COLO668 (cell line): ENCODE results near the gene CATSPERB.
"Not testable (repeated sequence)": the region's sequence is repeated elsewhere in the genome, so short reads cannot be mapped to it uniquely, and the experiment has no call there.

Source experiments
- DNase-seq: peaks from one replicate; lab custom pipeline; 2025; ENCODE audit not compliant: unreplicated experiment; lab: John Stamatoyannopoulos, UW

Gene CATSPERB

DNA sequence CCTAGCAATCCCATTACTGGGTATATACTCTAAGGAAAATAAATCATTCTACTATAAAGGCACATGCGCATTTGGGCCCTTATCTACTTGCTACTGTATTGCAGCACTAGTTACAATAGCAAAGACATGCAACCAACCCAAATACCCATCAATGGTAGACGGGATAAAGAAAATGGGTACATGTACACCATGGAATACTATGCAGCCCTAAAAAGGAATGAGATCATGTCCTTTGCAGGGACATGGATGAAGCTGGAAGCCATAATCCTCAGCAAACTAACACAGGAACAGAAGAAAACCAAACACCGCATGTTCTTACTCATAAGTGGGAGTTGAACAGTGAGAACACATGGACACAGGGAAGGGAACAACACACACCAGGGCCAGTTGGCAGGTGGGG lies 54.2 kb downstream of the CATSPERB start:
- not testable (repeated sequence) for DNase-seq

DNA sequence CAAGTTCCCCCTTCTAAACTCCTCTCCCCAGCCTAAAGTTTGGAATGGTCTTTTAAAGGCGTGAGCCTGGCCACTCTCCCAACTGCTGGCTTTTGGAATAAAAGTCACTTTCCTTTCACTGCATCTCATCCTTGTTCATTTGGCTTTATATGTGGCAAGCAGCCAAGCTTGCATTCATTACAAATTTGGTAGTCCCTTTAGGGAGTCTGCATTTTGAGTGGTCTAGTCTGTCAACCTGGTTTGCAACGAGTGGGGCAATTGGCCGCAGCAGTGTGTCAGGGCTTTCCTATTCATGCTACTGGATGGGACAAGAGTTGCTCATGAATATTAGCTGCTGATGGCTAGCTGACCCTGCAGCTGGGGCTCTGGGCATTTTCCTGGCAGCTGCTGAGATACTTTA lies 57.0 kb downstream of the CATSPERB start:
- DNase-seq, result no peak

DNA sequence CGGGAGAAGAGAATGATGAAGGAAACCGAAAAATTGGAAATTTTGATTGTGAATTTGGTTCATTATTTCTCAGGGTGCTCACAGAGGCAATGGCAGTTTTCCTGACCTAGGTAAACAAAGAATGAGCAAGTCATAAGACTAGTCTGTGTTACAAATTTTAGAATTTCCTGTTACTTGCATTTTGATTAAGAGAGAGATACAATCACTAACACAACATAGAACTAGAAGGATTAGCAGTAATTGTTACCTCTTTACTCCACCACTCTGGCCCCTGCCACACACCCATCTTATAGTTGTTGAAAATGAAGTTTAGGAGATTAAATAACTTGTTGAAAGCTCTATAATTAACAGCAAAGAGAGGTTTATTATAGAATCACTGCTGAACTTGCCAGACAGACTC lies 62.0 kb downstream of the CATSPERB start:
- DNase-seq, result no peak

DNA sequence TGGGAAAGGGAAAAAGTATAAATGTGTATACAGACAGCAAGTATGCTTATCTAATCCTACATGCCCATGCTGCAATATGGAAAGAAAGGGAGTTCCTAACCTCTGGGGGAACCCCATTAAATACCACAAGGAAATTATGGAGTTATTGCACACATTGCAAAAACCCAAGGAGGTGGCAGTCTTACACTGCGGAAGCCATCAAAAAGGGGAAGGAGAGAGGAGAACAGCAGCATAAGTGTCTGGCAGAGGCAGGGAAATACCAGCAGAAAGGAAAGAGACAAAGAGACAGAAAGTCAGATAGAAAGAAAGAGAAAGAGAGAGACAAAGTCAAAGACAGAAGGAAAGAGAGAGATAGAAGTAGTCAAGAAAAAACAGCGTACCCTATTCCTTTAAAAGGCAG lies 64.8 kb downstream of the CATSPERB start:
- not testable (repeated sequence) for DNase-seq

DNA sequence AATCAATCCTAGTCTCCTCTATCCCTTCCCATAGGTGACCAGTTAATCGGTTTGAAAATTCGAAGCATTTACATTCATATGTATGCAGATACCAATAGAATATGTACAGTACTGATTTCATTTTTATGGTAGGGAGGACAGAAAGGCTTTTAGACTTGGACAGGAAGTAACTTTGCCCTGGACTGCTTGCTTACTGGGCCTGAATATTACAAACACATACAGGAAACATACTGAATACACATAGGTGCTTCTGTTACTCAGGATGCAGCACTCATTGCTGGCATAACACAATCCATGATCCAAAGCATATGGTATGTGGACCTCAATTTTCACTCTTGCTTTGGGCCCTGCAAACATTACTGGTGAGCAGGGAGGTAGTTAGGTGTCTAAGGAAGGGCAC lies 71.1 kb downstream of the CATSPERB start:
- no peak for DNase-seq

DNA sequence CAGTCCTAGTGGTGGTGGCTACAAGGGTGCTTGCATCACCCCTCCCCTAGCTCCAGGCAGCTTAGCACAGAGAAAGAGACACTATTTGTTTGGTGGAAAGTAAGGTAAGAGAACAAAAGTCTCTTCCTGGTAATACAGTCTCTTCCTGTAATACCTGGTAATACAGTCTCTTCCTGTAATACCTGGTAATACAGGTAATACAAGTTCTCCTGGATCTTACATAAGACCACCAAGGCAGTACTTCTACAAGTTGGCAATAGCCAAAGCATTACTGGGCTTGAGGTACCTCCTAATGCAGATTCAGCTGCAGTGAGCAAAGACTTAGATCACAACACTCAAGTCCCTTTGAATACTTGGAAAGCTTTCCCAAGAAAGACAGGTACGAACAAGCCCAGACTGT lies 77.0 kb downstream of the CATSPERB start:
- no peak for DNase-seq

DNA sequence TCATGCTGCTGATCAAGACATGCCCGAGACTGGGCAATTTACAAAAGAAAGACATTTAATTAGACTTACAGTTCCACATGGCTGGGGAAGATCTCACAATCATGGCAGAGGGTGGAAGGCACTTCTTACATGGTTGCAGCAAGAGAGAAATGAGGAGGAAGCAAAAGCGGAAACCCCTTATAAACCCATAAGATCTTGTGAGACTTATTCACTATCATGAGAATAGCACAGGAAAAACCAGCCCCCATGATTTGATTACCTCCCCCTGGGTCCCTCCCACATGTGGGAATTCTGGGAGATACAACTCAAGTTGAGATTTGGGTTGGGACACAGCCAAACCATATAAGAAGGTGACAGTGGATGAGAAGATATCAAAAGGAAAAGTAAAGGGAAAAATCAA lies 78.4 kb downstream of the CATSPERB start:
- no peak for DNase-seq

DNA sequence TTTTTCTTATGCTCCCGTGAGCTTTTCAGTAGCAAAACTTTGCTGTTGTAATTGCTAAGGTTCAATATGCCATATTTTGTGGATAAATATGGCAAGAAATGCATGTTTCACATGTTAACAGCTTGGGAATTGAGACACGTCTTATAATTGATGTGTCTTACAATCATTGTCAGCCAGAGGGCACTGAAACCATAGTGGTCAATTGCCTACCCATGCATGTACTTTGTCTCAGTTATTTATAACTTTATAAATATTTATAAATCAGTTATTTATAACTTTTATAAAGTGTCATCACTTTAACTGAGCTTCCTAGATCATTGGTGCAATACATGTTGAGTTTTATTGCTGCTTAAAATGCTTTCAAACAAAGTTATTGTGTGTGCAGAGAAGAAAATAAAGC lies 82.0 kb downstream of the CATSPERB start:
- DNase-seq, result peak; percentile 11

DNA sequence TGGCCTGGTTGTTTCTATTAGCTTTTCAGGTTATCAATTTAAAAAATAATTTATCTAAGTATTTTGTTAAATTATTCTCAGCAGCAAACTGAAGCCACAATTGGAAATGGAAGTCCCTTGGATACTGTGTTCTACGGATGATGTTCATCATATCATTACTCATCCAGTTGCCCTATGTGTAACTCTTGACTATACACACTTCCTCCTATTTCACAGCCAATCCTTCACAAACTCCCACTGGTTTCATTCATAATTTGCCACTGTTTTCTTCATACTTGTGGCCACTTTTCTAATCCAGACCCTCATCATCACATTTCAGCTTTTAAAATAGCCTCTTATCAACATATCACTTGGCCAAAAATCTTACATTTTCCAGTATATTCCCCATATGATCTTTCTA lies 84.0 kb downstream of the CATSPERB start:
- no peak for DNase-seq

DNA sequence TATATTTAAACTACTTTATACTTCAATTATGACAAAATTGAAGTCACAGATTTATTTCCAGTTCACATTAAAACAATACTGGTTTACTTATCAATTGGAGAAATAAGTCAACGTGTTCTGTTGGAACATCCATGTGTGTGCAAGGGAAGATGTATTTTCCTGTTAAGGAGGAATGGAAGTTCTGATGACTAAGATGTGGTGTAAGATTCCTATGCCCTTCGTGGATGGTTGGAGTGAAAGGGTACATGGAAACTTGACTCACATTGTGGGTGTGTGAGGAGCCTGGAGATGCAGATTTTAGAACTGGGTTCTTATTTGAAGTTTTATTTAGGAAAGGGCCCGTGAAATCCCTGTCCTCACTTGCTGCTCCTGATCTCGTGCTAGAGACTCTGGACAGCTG lies 95.3 kb downstream of the CATSPERB start:
- DNase-seq, result no peak

DNA sequence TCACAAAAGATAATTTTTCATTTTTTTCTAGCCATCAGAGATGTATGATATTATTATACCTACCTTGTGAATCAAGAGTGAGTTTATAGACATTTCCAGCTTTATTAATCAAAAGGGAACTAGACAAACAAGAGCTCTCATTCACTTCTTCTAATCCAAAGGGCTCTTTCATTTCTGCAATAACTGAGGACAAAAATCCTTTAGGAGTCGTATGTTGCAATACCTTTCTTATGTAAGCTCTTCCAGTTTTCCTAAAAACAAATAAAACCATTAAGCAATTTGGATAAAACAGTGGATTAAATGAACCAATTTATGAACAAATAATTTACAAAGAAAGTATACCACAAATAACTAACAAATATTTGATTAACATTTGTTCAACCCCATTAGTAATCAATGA lies 107.1 kb downstream of the CATSPERB start:
- no peak for DNase-seq

DNA sequence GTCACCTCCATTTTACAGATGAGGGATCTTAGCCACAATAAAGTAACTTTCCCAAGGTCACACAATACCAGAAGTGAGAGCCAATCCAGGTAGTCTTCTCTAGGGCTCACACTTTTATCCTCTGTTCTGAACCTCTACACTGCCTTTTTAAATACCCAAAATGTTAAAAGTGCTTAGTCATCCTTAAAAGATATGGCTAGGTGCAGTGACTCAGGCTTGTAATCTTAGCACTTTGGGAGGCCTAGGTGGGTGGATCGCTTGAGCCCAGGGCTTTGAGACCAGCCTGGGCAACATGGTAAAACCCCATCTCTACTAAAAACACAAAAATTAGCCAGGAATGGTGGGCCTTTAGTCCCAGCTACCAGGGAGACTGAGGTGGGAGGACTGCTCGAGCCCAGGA lies 117.7 kb downstream of the CATSPERB start:
- no peak for DNase-seq

DNA sequence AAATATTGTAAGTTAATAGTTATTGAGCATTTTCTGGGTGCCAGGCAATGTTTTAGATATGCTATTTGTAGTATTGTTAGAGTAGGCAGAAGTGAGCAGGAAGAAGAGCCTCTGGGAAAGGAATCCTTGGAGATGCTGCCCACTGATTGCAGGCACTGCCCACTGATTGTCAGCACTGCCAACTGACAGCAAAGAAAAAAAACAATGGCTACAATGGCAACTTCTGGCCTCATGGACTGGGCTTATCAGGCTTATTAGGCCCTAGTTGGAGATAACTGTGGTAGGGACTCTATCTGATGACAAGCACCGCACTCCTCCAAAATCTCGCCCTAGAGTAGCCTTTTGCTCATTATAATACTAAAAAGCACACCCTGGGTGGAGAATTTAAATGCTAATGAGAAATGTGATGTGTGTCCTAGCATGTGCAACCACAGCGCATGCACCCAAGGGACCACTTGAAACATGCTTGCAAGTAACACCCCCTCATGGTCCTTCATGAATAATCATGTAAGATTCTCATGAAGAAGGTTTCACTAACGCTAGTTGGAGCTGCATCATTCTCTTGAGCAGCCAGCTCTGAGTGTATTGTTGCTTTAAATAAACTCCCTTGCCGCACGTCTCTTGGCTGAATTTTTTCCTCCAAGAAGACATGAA lies 118.3 kb downstream of the CATSPERB start:
- no peak for DNase-seq

DNA sequence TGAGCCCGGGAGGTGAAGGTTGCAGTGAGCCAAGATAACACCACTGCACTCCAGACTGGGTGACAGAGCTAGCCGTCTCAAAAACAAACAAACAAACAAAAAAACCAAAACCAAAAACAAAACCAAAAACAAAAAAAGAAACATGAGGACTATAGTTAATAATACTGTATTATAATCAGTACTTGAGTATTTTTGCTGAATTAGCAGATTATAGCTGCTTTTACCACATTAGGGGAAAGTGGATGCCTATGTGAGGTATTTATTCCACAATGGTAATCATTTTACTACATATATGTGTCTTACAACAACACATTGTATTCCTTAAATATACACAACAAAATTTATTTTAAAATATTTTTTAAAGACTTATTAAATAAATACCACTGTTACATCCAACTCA lies 120.4 kb downstream of the CATSPERB start:
- DNase-seq, result no peak

DNA sequence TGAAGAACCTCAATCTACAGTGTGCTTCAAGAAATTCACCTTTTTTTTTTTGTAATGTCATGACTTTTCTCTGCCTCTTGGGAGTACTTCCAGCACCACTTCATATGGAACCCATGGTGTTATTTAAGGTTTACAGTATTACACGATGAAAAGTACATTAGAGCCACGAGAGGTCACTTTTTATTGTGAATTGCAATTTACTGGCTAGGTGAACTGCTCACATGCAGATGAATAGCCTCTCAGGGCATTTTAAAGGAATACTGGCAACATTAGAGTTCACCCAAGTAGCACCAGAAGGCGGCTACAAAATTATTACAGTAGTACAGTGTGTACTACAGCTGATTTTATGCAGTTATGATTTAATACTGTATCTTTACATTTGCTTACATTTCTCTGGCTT lies 122.7 kb downstream of the CATSPERB start:
- DNase-seq, result no peak

DNA sequence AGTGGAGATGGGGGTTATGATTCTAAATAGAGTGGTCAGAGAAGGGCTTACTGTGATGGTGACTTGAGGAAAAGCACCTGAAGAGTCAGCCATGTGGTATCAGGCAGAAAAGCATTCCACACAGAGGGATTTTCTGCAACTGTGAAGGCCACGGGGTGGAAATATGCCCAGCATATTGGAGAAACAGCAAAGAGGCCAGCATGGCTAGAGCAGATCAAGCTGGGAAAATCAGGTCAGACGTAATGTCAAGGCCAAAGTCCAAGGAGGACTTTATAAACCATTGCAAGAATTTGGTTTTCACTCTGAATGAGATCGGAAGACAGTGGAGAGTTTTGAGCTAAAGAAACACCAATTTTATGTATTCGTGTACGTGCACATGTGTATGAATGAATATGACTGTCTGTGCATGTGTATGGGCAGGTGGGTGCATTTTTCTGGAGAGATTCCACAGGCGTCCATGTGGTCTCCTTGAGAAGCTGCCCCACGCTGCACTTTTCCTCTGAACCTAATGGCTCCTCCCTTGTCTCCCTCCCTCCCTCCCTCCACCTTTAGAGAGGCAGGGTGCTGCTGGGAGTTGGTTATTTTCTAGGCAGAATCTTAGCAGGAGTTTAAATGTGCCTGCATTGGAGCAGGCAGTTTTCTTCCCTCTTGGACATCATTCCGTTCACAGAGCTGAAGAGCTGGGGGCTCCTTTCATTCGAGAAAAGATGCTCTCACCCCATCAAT lies 124.4 kb downstream of the CATSPERB start:
- no peak for DNase-seq

DNA sequence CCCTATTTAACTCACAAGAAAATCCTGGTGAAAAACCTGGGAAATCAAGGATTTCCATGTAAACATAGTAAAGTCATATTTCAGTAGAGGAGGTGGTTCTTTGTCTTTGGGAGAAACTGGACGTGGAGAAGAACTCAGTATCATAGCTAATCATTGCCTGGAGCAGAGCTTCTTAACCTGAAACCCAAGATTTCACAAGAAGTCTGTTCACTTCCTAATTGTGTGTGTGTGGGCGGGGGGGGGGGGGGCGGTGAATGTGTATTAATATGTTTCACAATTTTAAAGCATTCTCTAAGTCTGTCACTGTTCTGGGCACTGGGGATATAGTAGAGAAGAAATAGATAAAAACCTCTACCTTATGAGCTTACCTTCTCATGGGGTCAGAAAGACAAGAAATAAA lies 125.0 kb downstream of the CATSPERB start:
- DNase-seq, result no peak

DNA sequence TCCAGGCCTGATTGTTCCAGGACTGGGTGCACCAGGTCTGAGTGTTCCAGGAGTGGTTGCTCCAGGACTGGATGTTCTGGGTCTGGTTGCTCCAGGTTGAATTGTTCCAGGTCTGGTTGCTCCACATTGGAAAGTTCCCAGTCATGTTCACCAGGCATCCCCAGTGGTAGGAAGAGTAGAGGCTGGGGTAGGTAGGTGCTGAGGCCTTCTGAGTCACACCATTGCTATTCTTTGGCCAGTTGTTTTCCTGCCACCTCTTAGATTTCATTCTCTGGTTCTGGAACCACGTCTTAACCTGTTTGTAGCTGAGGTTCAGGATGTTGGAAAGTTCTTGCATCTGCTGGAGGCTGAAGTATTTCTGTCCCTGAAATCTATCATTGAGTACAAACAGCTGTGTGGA lies 127.3 kb downstream of the CATSPERB start:
- DNase-seq, result not testable (repeated sequence)

DNA sequence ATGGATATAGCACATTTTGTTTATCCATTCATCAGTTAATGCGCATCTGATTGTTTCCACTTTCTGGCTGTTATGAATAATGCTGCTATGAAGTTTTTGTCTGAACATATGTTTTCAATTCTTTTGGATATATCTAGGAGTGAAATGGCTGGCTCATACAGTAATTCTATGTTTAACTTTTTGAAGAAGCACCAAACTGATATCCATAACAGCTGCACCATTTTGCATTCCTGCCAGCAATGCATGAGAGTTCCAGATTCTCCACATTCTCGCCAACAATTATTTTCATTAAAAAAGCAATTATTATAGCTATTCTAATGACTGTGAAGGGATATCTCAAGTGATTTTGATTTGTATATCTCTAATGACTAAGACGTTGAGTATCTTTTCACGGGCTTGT lies 131.9 kb downstream of the CATSPERB start:
- DNase-seq, result no peak

DNA sequence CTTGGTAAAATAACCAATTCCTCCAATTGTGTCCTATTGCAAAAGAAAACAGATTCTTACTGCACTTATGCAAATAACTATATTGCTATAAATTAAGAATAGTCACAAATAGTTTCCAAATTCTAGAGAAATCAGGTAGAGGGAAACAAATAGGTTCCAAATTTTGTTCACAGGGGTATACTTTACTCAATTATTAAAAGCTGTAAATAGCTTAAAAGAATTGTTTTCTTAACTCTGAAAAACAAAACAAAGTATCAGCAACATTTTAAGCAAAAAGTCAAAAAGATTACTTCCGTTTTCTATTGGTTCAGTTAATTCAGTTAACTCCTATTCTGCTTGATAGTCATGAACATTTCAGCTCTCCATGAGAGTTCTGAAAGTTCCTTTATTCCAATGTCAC lies 136.2 kb downstream of the CATSPERB start:
- DNase-seq, result no peak

DNA sequence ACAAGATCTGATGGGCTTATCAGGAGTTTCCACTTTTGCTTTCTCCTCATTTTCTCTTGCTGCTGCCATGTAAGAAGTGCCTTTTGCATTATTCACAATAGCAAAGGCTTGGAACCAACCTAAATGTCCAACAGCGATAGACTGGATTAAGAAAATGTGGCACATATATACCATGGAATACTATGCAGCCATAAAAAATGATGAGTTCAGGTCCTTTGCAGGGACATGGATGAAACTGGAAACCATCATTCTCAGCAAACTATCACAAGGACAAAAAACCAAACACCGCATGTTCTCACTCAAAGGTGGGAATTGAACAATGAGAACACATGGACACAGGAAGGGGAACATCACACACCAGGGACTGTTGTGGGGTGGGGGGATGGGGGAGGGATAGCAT lies 137.9 kb downstream of the CATSPERB start:
- DNase-seq, result not testable (repeated sequence)

DNA sequence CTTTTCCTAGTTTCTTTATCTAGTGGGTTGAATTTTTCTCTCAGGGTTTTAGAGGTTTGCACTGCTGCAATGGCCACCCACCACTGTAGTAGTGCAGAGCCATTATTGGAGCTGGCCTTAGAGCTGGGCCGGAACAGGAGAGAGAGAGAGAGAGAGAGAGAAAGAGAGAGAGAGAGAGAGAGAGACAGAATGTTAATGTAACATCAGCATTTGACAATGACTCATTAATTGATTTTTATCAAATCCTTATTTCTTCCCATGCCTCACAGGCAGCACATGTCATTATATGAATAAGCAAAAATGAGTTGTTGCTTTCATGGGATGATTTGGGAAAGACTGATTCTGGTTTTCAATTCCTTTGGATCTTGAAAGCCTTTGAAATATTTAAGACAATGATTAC lies 145.5 kb downstream of the CATSPERB start:
- no peak for DNase-seq

DNA sequence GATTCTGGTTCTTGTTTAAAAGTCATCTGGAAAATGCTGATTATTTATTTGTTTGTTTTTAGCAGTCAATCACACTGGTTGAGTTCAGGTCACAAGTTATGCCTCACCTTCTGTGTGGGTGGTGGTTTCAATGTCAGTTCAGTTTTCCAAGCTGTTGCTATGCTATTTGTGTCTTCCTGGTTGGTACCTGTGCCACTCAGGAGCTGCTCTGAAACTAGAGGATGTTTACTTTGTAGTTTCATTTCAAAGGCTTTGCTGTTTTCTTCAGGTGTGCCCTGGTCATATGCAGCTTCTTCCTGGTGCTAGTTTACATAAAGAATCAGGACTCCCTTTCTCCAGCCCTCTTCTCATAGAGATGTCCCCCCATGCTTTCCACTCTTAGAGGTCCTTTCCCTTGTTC lies 146.0 kb downstream of the CATSPERB start:
- no peak for DNase-seq
